HUES64 (cell line): ENCODE results near the gene OR13A1.
"Not testable (repeated sequence)": the region's sequence is repeated elsewhere in the genome, so short reads cannot be mapped to it uniquely, and the experiment has no call there.

Experiments used
- H3K27ac ChIP-seq: 2 replicates; pipeline ENCODE4 v1.7.0; 2013; ENCODE audit warnings: low read depth, low read length, inconsistent platforms
- H3K27me3 ChIP-seq: 2 replicates; pipeline ENCODE4 v1.6.1; 2013; ENCODE audit warnings: mild to moderate bottlenecking, low read length; ENCODE audit not compliant: insufficient read depth
- H3K36me3 ChIP-seq: 2 replicates; pipeline ENCODE4 v1.6.1; 2013; ENCODE audit warnings: mild to moderate bottlenecking, low read length; ENCODE audit not compliant: insufficient read depth
- H3K4me1 ChIP-seq: 2 replicates; pipeline ENCODE4 v1.6.1; 2013; ENCODE audit warnings: mild to moderate bottlenecking, low read length, moderate library complexity; ENCODE audit not compliant: insufficient read depth
- H3K4me3 ChIP-seq: 2 replicates; pipeline ENCODE4 v1.5.1; 2013; ENCODE audit warnings: mild to moderate bottlenecking, low read length, moderate library complexity
- H3K9ac ChIP-seq: 2 replicates; pipeline ENCODE4 v1.6.1; 2013; ENCODE audit warnings: mild to moderate bottlenecking, low read depth, low read length
- H3K9me3 ChIP-seq: 2 replicates; pipeline ENCODE4 v1.6.1; 2013; ENCODE audit warnings: low read depth, low read length; ENCODE audit not compliant: insufficient read depth
- WGBS: fragments of 150-250, 120-280 bp; methylation state at CpG from one replicate; pipeline ENCODE4 v1.1.7; 2013; ENCODE audit warnings: missing lambda C conversion rate; 5-methylcytosine and 5-hydroxymethylcytosine counted together

OR13A1 gene

DNA sequence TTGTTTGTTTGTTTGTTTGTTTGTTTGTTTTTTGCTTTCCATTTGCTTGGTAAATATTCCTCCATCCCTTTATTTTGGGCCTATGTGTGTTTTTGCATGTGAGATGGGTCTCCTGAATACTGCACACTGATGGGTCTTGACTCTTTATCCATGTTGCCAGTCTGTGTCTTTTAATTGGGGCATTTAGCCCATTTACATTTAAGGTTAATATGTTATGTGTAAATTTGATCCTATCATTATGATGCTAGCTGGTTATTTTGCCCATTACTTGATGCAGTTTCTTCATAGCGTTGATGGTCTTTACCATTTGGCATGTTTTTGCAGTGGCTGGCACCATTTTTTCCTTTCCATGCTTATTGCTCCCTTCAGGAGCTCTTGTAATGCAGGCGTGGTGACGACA lies 16.4 kb upstream of the OR13A1 start:
- not testable (repeated sequence) for H3K27ac ChIP-seq, H3K4me3 ChIP-seq
- WGBS: 96% methylated on average over 3 of the region's 3 CpGs

DNA sequence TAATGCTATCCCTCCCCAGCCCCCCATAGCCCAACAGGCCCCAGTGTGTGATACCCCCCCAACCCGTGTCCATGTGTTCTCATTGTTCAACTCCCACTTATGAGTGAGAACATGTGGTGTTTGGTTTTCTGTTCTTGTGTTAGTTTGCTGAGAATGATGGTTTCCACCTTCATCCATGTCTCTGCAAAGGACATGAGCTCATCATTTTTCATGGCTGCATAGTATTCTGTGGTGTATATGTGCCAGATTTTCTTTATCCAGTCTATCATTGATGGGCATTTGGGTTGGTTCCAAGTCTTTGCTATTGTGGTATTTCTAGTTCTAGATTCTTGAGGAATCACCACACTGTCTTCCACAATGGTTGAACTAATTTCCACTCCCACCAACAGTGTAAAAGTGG lies 11.5 kb upstream of the OR13A1 start:
- no CpG with 5 or more reads among the region's 1 CpG for WGBS
- H3K27ac ChIP-seq, H3K27me3 ChIP-seq, H3K9ac ChIP-seq, H3K9me3 ChIP-seq, H3K4me3 ChIP-seq, H3K36me3 ChIP-seq, H3K4me1 ChIP-seq: not testable (repeated sequence)

More for the DNA sequence above, 16.4 kb upstream of the OR13A1 start:
- H3K9me3 ChIP-seq, H3K4me1 ChIP-seq, H3K27me3 ChIP-seq, H3K9ac ChIP-seq, H3K36me3 ChIP-seq: not testable (repeated sequence)

DNA sequence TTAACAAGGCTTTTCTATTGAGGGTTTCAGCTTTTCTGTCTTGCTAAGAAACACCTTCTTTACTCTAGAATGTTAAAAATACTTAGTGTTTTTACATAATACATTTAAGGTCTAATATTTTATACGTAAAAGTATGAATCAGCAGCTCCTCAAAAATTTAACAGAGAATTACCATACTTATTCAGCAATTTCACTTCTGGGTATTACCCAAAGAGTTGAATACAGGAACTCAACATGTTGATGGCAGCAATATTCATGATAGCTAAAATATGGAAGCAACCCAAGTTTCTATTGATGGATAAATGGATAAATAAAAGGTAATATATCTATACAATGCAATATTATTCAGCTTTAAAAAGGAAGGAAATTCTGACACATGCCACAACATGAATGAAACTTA lies 9.7 kb upstream of the OR13A1 start:
- H3K27me3 ChIP-seq: no peaks in the 10 kb centered on the region
- WGBS: 80% methylated on average over 1 of the region's 1 CpG
- H3K9ac ChIP-seq: no peak overlapping the region
- no peaks in the 10 kb centered on the region for H3K4me1 ChIP-seq
- no peak overlapping the region for H3K4me3 ChIP-seq
- no peak overlapping the region for H3K27ac ChIP-seq
- no peaks in the 10 kb centered on the region for H3K36me3 ChIP-seq
- H3K9me3 ChIP-seq: peaks cover 10% of the 10 kb centered on the region; the same call in 1 of the 2 replicates

DNA sequence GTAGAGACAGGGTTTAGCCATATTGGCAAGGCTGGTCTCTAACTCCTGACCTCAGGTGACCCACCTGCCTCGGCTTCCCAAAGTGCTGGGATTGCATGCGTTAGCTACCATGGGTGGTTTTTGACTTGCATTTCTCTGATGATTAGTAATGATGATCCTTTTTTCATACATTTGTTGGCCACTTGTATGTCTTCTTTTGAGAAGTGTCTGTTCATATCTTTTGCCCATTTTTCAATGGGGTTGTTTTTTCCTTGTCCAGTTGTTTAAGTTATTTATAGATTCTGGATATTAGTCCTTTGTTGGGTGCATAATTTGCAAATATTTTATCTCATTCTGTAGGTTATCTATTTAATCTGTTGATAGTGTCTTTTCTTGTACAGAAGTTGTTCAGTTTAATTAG lies 4.3 kb upstream of the OR13A1 start:
- Histone ChIP-seq H3K36me3 (no peaks in the 10 kb centered on the region), H3K4me3 (no peak overlapping the region), H3K9ac (no peak overlapping the region), H3K27me3 (no peaks in the 10 kb centered on the region), H3K4me1 (no peaks in the 10 kb centered on the region), H3K27ac (no peak overlapping the region), H3K9me3 (peaks cover 8% of the 10 kb centered on the region; the same call in 1 of the 2 replicates)
- 96% methylated on average over 2 of the region's 2 CpGs for WGBS

DNA sequence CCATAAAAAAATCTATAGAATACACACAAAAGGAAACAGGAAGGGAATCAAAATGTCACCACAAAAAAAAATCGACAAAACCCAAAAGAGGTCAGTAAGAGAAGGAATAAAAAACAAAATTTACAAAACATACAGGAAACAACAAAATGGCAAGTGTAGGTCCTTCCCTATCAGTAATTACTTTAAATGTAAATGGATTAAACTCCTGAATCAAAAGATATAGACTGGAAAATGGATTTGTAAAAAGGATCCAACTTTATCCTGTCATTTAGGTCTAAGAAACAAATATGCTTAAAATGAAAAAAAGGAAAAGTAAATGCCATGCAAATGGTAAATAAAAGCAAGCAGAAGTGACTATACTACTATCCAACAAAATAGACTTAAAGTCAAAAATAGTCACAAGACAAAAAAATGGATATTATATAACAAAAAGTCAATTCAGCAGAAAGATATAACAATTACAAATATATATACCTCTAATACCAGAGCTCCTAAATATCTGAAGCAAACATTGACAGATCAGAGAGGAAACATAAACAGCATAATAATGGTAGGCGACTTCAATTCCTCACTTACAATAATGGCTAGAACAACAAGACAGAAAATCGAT lies 2.0 kb downstream of the OR13A1 start:
- no peaks in the 10 kb centered on the region for H3K9me3 ChIP-seq
- peaks cover 4% of the 10 kb centered on the region; the same call in 1 of the 2 replicates for H3K4me1 ChIP-seq
- no peak overlapping the region for H3K4me3 ChIP-seq
- WGBS: 89% methylated on average over 3 of the region's 3 CpGs
- no peak overlapping the region for H3K27ac ChIP-seq
- no peaks in the 10 kb centered on the region for H3K27me3 ChIP-seq
- no peak overlapping the region for H3K9ac ChIP-seq
- H3K36me3 ChIP-seq: no peaks in the 10 kb centered on the region

DNA sequence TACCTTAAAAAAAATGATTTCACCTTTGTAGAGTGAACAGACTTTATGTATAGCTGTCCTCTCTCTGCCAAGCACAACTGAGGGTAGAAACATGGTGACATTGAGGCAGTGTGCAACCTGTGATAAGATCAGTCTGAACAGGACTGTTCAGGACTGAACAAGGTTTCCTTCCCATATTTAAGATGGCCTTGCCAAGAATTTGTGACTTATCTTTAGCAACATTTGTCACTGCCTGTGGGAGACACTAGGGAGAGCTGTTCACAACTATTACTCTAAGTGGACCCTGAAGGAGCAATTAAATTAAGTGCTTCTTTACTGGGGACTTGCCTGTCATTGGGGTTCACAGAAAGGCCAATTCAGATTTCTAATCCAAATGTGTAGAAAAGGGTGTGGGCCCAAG lies 6.7 kb downstream of the OR13A1 start:
- Histone ChIP-seq H3K27me3 (no peaks in the 10 kb centered on the region), H3K9ac (no peak overlapping the region), H3K4me1 (peaks cover 18% of the 10 kb centered on the region; the same call in 1 of the 2 replicates), H3K36me3 (no peaks in the 10 kb centered on the region), H3K27ac (no peak overlapping the region), H3K9me3 (no peaks in the 10 kb centered on the region), H3K4me3 (no peak overlapping the region)

DNA sequence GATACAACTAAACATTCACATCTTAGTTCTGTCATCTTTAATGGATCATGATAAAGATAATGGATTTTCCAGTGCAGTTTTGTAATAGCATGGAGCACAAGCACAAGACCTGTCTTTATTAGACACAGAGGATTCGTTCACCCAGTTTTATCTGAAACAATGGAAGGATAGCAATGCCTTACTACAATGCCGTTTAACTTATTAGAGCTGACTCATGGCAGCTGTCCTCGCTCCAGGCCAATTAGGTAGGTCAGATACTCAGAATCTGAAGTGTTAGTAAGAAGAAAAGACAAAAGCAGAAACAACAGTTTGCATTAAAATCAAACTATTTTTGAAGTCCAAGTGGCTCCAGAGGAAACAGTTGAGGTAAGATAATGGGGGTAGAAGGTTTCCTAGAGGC lies 12.8 kb downstream of the OR13A1 start:
- H3K4me1 ChIP-seq: peaks cover 8% of the 10 kb centered on the region; the same call in 1 of the 2 replicates
- no peaks in the 10 kb centered on the region for H3K9me3 ChIP-seq
- no peak overlapping the region for H3K4me3 ChIP-seq
- H3K27ac ChIP-seq: no peak overlapping the region
- no peaks in the 10 kb centered on the region for H3K36me3 ChIP-seq
- H3K9ac ChIP-seq: no peak overlapping the region
- WGBS: 93% methylated on average over 3 of the region's 3 CpGs
- H3K27me3 ChIP-seq: no peaks in the 10 kb centered on the region

DNA sequence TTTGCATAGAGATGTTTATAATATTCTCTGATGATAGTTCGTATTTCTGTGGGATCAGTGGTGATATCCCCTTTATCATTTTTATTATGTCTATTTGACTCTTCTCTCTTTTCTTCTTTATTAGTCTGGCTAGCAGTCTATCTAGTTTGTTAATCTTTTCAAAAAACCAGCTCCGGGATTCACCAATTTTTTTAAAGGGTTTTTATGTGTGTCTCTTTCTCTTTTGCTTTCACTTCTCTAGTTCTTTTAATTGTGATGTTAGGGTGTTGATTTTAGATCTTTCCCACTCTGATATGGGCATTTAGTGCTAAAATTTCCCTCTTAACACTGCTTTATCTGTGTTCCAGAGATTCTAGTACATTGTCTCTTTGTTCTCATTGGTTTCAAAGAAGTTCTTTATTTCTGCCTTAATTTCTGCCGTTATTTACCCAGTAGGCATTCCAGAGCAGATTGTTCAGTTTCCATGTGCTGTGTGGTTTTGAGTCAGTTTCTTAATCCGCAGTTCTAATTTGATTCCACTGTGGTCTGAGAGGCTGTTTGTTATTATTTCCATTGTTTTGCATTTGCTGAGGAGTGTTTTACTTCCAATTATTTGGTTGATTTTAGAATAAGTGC lies 17.0 kb downstream of the OR13A1 start:
- H3K4me1 ChIP-seq, H3K9ac ChIP-seq, H3K4me3 ChIP-seq, H3K36me3 ChIP-seq, H3K27ac ChIP-seq, H3K9me3 ChIP-seq, H3K27me3 ChIP-seq: not testable (repeated sequence)
- WGBS: 92% methylated on average over 3 of the region's 4 CpGs

DNA sequence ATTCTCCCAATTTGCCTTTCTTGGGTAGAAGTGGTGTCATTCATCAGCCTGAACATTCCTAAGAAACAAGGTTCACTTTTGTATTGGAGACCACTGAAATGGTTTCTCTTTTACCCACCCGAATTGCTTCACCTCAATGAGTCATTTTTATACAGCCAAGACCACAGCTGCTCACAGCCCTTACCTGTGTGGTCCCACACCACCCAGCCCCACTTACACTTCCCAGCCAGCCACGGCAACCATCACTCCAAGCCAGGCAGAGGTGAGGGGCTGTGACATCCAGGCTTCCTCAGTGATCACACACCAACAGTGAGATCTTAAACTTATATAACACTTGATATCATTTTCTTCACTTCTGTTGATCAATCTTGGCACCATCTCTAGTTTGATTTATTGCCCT lies 20.7 kb downstream of the OR13A1 start:
- Histone ChIP-seq H3K4me1 (no peaks in the 10 kb centered on the region), H3K4me3 (no peak overlapping the region), H3K36me3 (no peaks in the 10 kb centered on the region), H3K27me3 (no peaks in the 10 kb centered on the region; the same call in 1 of the 2 replicates), H3K9ac (no peak overlapping the region), H3K27ac (no peak overlapping the region), H3K9me3 (no peaks in the 10 kb centered on the region)
- WGBS: 84% methylated on average over 2 of the region's 2 CpGs

DNA sequence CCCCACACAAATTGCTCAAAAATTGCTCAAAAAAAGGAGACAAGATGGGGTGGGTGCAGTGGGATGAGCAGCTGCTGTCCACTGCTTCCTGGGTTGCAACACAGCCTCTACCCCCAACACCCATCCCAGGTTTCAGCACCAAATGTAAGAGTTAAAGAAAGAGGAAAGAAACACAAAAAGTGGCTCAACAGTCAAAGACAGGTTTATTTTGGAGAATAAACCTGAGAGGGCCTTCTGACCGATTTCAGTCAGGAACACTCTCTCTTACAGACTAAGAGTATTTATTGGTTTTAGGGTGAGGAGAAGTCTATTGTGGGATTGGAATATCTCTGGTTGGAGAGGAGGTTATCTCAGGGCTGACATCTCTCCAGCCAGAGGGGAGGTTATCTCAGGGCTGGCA lies 28.4 kb downstream of the OR13A1 start:
- Histone ChIP-seq H3K4me1 (no peaks in the 10 kb centered on the region), H3K9ac (no peak overlapping the region), H3K4me3 (no peak overlapping the region), H3K36me3 (no peaks in the 10 kb centered on the region), H3K9me3 (peaks cover 6% of the 10 kb centered on the region; the same call in 1 of the 2 replicates), H3K27ac (no peak overlapping the region), H3K27me3 (no peaks in the 10 kb centered on the region)
- 91% methylated on average over 1 of the region's 1 CpG for WGBS

DNA sequence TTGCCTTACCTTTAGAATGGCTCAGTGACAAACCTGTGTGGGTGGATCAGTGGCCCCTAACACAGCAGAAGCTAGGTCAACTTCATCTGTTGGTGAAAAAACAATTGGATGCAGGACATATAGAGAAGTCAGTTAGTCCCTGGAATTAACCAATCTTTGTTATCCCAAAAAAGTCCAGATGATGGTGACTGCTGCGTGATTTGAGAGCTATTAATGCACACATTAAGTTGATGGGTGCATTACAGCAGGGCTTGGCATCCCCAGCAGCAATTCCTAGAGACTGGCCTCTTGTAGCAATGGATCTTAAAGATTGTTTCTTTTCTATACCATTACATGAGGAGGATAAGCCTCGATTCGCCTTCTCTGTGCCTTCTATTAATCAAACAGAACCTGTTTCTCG lies 33.3 kb downstream of the OR13A1 start:
- WGBS: 73% methylated on average over 4 of the region's 4 CpGs
- Histone ChIP-seq H3K27me3 (no peaks in the 10 kb centered on the region), H3K9me3 (peaks cover 4% of the 10 kb centered on the region; the same call in 1 of the 2 replicates), H3K4me1 (0 out of 2 replicates have a peak, but pooled peaks cover 5% of the 10 kb centered on the region), H3K36me3 (no peaks in the 10 kb centered on the region), H3K9ac (no peak overlapping the region), H3K27ac (no peak overlapping the region), H3K4me3 (no peak overlapping the region)
